RWPE2 (cell line): ENCODE measurements around the gene MAPKAPK5.

ENCODE experiments used
- ATAC-seq: fragments of 200-7000 bp; cut with Tn5 transposase; 3 replicates; pipeline ENCODE4 v1.9.1; 2021; ENCODE audit warnings: low read depth
- DNase-seq: peaks from one replicate; pipeline ENCODE4 v3.0.0-alpha.2; 2020; ENCODE audit warnings: low spot score
- H3K27ac ChIP-seq: fragments of 450-650 bp; 2 replicates; pipeline ENCODE4 v1.5.1; 2017; ENCODE audit warnings: mild to moderate bottlenecking; ENCODE audit not compliant: poor library complexity, severe bottlenecking
- H3K27me3 ChIP-seq: fragments of 250-450 bp; sonication (Bioruptor Pico); 2 replicates; pipeline ENCODE4 v1.5.1; 2021; ENCODE audit warnings: mild to moderate bottlenecking, moderate library complexity; ENCODE audit not compliant: insufficient read depth, poor library complexity, severe bottlenecking
- H3K36me3 ChIP-seq: fragments of 250-450 bp; sonication (Bioruptor Pico); 2 replicates; pipeline ENCODE4 v1.5.1; 2020; ENCODE audit warnings: low read depth, mild to moderate bottlenecking, moderate library complexity
- H3K4me1 ChIP-seq: fragments of 250-450 bp; sonication (Bioruptor Pico); 2 replicates; pipeline ENCODE4 v1.5.1; 2021; ENCODE audit warnings: mild to moderate bottlenecking, moderate library complexity; ENCODE audit not compliant: insufficient read depth, poor library complexity, severe bottlenecking
- H3K4me3 ChIP-seq: fragments of 250-450 bp; sonication (Bioruptor Pico); 2 replicates; pipeline ENCODE4 v1.5.1; 2021; ENCODE audit warnings: mild to moderate bottlenecking, moderate library complexity; ENCODE audit not compliant: severe bottlenecking
- H3K9me3 ChIP-seq: fragments of 250-450 bp; sonication (Bioruptor Pico); 2 replicates; pipeline ENCODE4 v1.5.1; 2021; ENCODE audit warnings: mild to moderate bottlenecking, moderate library complexity; ENCODE audit not compliant: severe bottlenecking
- TF ChIP-seq, protein P1 (sequence below): fragments of 450-650 bp; IDR thresholded peaks from one replicate; pipeline ENCODE4 v1.5.1; 2017; ENCODE audit warnings: mild to moderate bottlenecking, moderate library complexity; ENCODE audit not compliant: poor library complexity, severe bottlenecking

The MAPKAPK5 gene

DNA sequence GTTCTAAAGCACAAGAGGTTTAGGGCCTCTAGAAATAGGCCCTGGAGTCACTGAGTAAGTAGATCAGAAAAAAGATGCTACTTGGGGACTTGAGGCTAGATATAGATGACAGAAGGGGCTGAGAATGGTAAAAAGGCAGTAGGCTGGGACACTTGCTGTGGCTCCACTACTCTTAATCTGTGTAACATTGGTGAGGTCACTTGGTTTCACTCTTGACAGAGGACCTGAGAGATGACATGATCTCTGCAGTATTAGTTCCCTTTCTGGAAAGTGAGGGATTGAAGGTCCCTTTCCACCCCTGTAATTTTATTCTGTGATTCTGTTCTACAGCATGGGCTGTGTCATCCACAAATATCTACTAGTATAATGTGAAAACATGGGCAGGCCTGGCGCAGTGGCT, 39.7 kb downstream of the MAPKAPK5 start:
- Histone ChIP-seq H3K27ac (no peak overlapping the region), H3K4me3 (no peak overlapping the region), H3K27me3 (no peaks in the 10 kb centered on the region), H3K4me1 (no peaks in the 10 kb centered on the region), H3K9me3 (no peaks in the 10 kb centered on the region), H3K36me3 (peaks cover 89% of the 10 kb centered on the region)
- DNase-seq (no peak), ATAC-seq (no peak)
- TF ChIP-seq, protein P1, sequence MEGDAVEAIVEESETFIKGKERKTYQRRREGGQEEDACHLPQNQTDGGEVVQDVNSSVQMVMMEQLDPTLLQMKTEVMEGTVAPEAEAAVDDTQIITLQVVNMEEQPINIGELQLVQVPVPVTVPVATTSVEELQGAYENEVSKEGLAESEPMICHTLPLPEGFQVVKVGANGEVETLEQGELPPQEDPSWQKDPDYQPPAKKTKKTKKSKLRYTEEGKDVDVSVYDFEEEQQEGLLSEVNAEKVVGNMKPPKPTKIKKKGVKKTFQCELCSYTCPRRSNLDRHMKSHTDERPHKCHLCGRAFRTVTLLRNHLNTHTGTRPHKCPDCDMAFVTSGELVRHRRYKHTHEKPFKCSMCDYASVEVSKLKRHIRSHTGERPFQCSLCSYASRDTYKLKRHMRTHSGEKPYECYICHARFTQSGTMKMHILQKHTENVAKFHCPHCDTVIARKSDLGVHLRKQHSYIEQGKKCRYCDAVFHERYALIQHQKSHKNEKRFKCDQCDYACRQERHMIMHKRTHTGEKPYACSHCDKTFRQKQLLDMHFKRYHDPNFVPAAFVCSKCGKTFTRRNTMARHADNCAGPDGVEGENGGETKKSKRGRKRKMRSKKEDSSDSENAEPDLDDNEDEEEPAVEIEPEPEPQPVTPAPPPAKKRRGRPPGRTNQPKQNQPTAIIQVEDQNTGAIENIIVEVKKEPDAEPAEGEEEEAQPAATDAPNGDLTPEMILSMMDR: no peak

DNA sequence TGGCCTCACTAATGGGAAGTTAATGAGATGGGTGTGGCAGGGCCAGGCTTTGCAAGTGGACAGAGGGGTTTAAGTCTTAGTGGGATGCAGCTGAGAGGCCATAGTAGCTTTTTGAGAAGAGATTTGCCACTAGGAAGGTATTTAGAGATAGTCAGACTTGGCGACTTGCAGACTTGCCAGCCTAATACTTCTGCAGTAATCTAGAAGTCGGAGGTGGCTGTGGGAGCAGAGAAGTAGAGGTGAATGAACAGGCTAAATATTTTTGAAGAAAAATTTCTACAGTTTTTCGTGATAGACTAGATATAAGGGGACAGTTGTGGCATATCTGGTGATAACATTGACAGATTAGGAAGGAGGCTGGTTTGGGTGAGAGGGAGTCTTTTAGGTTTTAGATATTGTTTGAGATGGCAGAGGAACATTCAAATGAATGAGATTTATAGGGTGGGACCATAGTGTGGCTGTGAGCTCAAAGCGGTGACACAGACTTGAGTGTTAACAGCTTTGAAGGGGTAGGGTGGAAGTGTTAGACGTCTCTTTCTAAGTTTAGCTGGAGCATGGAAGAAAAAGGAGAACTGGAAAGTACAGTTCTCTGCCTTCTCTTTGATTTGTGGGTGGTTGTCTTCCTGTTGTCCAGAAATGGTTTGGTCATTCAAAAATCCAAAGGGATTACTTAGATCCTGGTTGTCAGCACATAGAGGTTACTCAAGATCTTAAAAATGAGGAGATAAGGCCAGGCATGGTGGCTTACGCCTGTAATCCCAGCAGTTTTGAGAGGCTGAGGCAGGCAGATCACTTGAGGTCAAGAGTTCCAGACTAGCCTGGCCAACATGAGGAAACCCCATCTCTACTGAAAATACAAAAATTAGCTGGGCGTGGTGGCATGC, 44.9 kb downstream of the MAPKAPK5 start:
- ATAC-seq: no peak
- Histone ChIP-seq H3K36me3 (peaks cover 87% of the 10 kb centered on the region), H3K27me3 (no peaks in the 10 kb centered on the region)

DNA sequence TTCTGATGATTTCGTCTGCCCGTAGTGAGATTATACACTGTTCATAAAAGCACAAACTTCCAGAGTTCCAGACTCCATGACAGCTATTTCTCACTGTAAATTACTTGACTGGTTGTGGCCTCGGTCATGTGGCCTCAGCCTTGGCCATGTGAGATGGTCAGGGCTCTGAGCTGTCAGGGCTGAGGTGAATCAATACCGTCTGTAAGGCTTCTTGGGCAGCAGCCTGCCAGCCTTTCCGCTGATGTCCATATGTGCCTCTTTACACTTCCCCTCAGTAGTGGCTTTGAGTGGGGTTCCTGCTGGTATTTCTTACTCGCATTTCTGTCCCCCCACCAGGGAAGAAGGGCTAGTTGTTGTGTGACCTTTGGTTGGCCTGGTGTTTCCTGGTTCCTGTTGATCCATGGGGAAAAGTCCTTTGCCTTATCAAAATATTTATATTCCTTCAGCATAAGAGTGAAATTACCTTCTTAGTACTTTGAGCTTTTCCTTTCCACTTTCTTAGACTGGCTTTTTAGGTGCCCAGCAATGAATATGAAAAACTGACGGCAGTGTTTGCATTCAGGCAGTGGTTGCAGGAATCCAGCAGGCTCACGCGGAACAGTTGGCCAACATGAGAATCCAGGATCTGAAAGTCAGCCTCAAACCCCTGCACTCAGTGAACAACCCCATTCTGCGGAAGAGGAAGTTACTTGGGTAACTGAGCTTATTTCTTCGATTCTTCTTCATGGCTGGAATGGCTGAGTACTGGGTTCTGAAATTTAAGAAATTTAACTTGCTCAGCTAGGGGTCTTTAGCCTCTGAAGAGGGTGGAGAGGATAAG, 46.1 kb downstream of the MAPKAPK5 start:
- no peaks in the 10 kb centered on the region for H3K9me3 ChIP-seq
- H3K27me3 ChIP-seq: no peaks in the 10 kb centered on the region
- H3K4me3 ChIP-seq: no peak overlapping the region
- H3K4me1 ChIP-seq: no peaks in the 10 kb centered on the region
- DNase-seq (no peak), ATAC-seq (no peak; the same call in 2 of the 3 replicates)
- H3K27ac ChIP-seq: no peak overlapping the region
- peaks cover 90% of the 10 kb centered on the region for H3K36me3 ChIP-seq
- TF ChIP-seq, protein P1: no peak

More for the DNA sequence above, 44.9 kb downstream of the MAPKAPK5 start:
- Histone ChIP-seq H3K4me1 (no peaks in the 10 kb centered on the region), H3K27ac (no peak overlapping the region), H3K4me3 (no peak overlapping the region), H3K9me3 (no peaks in the 10 kb centered on the region)
- DNase-seq: no peak
- TF ChIP-seq, protein P1: no peak

DNA sequence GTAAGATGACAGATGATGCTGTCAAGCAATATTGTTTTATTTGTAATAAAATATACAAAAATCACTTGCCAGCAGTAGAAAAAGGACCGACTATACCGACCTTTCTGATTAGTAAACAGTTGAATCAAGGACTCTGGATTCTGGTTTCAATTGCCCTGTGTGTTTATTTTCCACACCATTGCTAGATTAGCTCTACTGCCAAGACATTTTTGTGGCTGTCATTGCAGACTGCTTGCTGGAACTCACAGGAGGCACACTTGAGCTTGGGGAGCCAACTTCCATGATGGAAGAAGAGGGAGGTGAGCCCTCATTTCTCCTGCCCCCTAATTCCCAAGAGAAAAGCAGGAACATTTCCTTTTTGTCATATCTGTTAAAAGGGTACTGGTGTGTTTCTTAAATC, 51.3 kb downstream of the MAPKAPK5 start:
- no peaks in the 10 kb centered on the region for H3K9me3 ChIP-seq
- H3K27ac ChIP-seq: no peak overlapping the region
- H3K36me3 ChIP-seq: peaks cover 63% of the 10 kb centered on the region
- no peaks in the 10 kb centered on the region for H3K4me1 ChIP-seq
- TF ChIP-seq, protein P1: no peak
- H3K27me3 ChIP-seq: no peaks in the 10 kb centered on the region
- ATAC-seq: no peak
- H3K4me3 ChIP-seq: no peak overlapping the region
- DNase-seq: no peak
